ENCODE results near the gene SMR3B. TPM values are rescaled to one million over a fixed set of nuclear protein-coding genes. Genes with fewer than 3 reads are reported as not detected.

Gene SMR3B
- total and polyA plus RNA-seq, 2 of the 8 experiments (the other 6 are each of a cell fraction or from before 2014, with no cell fraction given), result not detected

- TF ChIP-seq POLR2A (IDR thresholded peaks at IDR 0.05; ENCODE audit: control extremely low read depth in 1 of 2, low read depth in 2 of 2, low read length in 2 of 2) (no peak), ATF2 (IDR thresholded peaks at IDR 0.05; ENCODE audit: low read length) (no peak), TCF12 (IDR thresholded peaks at IDR 0.05; ENCODE audit: low read depth, low read length) (no peak)
These were observed 22.8 kb downstream of the SMR3B start (continued) for GRCh38 chr4:70405765-70406164.

Data from H1 (cell line).